ENCODE data around the gene JPH3. TPM values are rescaled to one million over a fixed set of nuclear protein-coding genes. Genes with fewer than 3 reads are reported as not detected.
A peak's percentile ranks its signal among the peaks of the same experiment; 100 is the strongest.
"Not testable (repeated sequence)": the region's sequence is repeated elsewhere in the genome, so short reads cannot be mapped to it uniquely, and the experiment has no call there.

The JPH3 gene
- total and polyA plus RNA-seq, 4 experiments from 2014 or later, result 0.09 TPM; not detected in 3

- POLR2A ChIA-PET (ENCODE audit: partially characterized antibody), result no interaction called here
- Histone ChIP-seq H3K4me3 (ENCODE audit: low read length in 2 of 2) (no peak overlapping the region), H3K9me3 (ENCODE audit: control insufficient read depth in 1 of 2, low read length in 2 of 2) (no peaks in the 10 kb centered on the region), H3K4me1 (ENCODE audit: insufficient read depth, low read length) (no peaks in the 10 kb centered on the region), H3K27me3 (ENCODE audit: insufficient read depth, low read length) (no peaks in the 10 kb centered on the region), H3K36me3 (ENCODE audit: insufficient read depth, low read length) (no peaks in the 10 kb centered on the region), H3K27ac (ENCODE audit: low read depth, low read length) (no peak overlapping the region)
- Mint-ChIP-seq H3K4me1 (no peaks in the 10 kb centered on the region), H3K9me3 (no peaks in the 10 kb centered on the region), H3K4me3 (no peak overlapping the region), H3K27ac (no peak overlapping the region), H3K36me3 (no peaks in the 10 kb centered on the region), H3K27me3 (peaks cover 12 to 22% of the 10 kb centered on the region in 2 donors)
- CTCF ChIA-PET (ENCODE audit: partially characterized antibody), result no interaction called here
- intact Hi-C loops (cut with micrococcal nuclease), result no loop called here
- DNase-seq, result no peak
These were observed 26.1 kb upstream of the JPH3 start for GRCh38 chr16:87576171-87576570.

- H3K9me3 ChIP-seq (ENCODE audit: control insufficient read depth in 1 of 2, low read length in 2 of 2); POLR2A ChIA-PET (ENCODE audit: partially characterized antibody); H3K36me3 Mint-ChIP-seq; H3K4me3 ChIP-seq (ENCODE audit: low read length in 2 of 2); H3K4me1 ChIP-seq (ENCODE audit: insufficient read depth, low read length); H3K9me3 Mint-ChIP-seq; H3K36me3 ChIP-seq (ENCODE audit: insufficient read depth, low read length); H3K4me1 Mint-ChIP-seq; DNase-seq; H3K27ac Mint-ChIP-seq; H3K27ac ChIP-seq (ENCODE audit: low read depth, low read length); intact Hi-C loops (cut with micrococcal nuclease); H3K27me3 ChIP-seq (ENCODE audit: insufficient read depth, low read length): not testable (repeated sequence)
- CTCF ChIA-PET (ENCODE audit: partially characterized antibody), result interaction anchor here (1.3 kb wide), 1 partner anchor 58 kb away, joined by 3 read pairs; no protein-coding TSS in a partner anchor
- Mint-ChIP-seq H3K27me3 (peaks cover 16 to 30% of the 10 kb centered on the region in 2 donors), H3K4me3 (peak overlapping the region in 1 of 8 donors; percentile 42)
These were observed 24.0 kb upstream of the JPH3 start for GRCh38 chr16:87578142-87578930.

- POLR2A ChIA-PET (ENCODE audit: partially characterized antibody), result no interaction called here
These were observed 22.6 kb upstream of the JPH3 start for GRCh38 chr16:87579691-87580090.

GRCh38 chr16:87580855-87581261 is 21.4 kb upstream of the JPH3 start:
- Mint-ChIP-seq H3K36me3 (no peaks in the 10 kb centered on the region), H3K4me1 (no peaks in the 10 kb centered on the region), H3K27me3 (peaks cover 17 to 38% of the 10 kb centered on the region in 2 donors), H3K4me3 (no peak overlapping the region), H3K27ac (no peak overlapping the region), H3K9me3 (no peaks in the 10 kb centered on the region)
- Histone ChIP-seq H3K9me3 (ENCODE audit: control insufficient read depth in 1 of 2, low read length in 2 of 2) (no peaks in the 10 kb centered on the region), H3K36me3 (ENCODE audit: insufficient read depth, low read length) (no peaks in the 10 kb centered on the region), H3K27me3 (ENCODE audit: insufficient read depth, low read length) (no peaks in the 10 kb centered on the region), H3K4me1 (ENCODE audit: insufficient read depth, low read length) (no peaks in the 10 kb centered on the region), H3K4me3 (ENCODE audit: low read length in 2 of 2) (no peak overlapping the region), H3K27ac (ENCODE audit: low read depth, low read length) (no peak overlapping the region)
- ChIA-PET CTCF (ENCODE audit: partially characterized antibody) (no interaction called here), POLR2A (ENCODE audit: partially characterized antibody) (no interaction called here)
- DNase-seq, result no peak
- intact Hi-C loops (cut with micrococcal nuclease), result no loop called here

More at GRCh38 chr16:87579691-87580090, 22.6 kb upstream of the JPH3 start:
- Mint-ChIP-seq H3K4me1 (no peaks in the 10 kb centered on the region), H3K27me3 (peaks cover 17 to 37% of the 10 kb centered on the region in 2 donors), H3K27ac (no peak overlapping the region), H3K4me3 (no peak overlapping the region), H3K9me3 (no peaks in the 10 kb centered on the region), H3K36me3 (no peaks in the 10 kb centered on the region)
- Histone ChIP-seq H3K36me3 (ENCODE audit: insufficient read depth, low read length) (no peaks in the 10 kb centered on the region), H3K27me3 (ENCODE audit: insufficient read depth, low read length) (no peaks in the 10 kb centered on the region), H3K4me3 (ENCODE audit: low read length in 2 of 2) (no peak overlapping the region), H3K4me1 (ENCODE audit: insufficient read depth, low read length) (no peaks in the 10 kb centered on the region), H3K9me3 (ENCODE audit: control insufficient read depth in 1 of 2, low read length in 2 of 2) (no peaks in the 10 kb centered on the region), H3K27ac (ENCODE audit: low read depth, low read length) (no peak overlapping the region)
- intact Hi-C loops (cut with micrococcal nuclease), result no loop called here
- CTCF ChIA-PET (ENCODE audit: partially characterized antibody), result interaction anchor here (1.0 kb wide), 1 partner anchor 57 kb away, joined by 3 read pairs; no protein-coding TSS in a partner anchor
- DNase-seq, result no peak

GRCh38 chr16:87581857-87582215 is 20.5 kb upstream of the JPH3 start:
- Mint-ChIP-seq H3K27ac (no peak overlapping the region), H3K4me3 (no peak overlapping the region), H3K4me1 (no peaks in the 10 kb centered on the region), H3K9me3 (no peaks in the 10 kb centered on the region), H3K36me3 (no peaks in the 10 kb centered on the region), H3K27me3 (peaks cover 19 to 42% of the 10 kb centered on the region in 2 donors)
- Histone ChIP-seq H3K4me3 (ENCODE audit: low read length in 2 of 2) (no peak overlapping the region), H3K27ac (ENCODE audit: low read depth, low read length) (no peak overlapping the region), H3K4me1 (ENCODE audit: insufficient read depth, low read length) (no peaks in the 10 kb centered on the region), H3K36me3 (ENCODE audit: insufficient read depth, low read length) (no peaks in the 10 kb centered on the region), H3K27me3 (ENCODE audit: insufficient read depth, low read length) (no peaks in the 10 kb centered on the region), H3K9me3 (ENCODE audit: control insufficient read depth in 1 of 2, low read length in 2 of 2) (no peaks in the 10 kb centered on the region)
- intact Hi-C loops (cut with micrococcal nuclease), result no loop called here
- ChIA-PET CTCF (ENCODE audit: partially characterized antibody) (no interaction called here), POLR2A (ENCODE audit: partially characterized antibody) (no interaction called here)
- DNase-seq, result no peak

- CTCF ChIA-PET (ENCODE audit: partially characterized antibody), result no interaction called here
These were observed 19.9 kb upstream of the JPH3 start for GRCh38 chr16:87582216-87582965.

DNA sequence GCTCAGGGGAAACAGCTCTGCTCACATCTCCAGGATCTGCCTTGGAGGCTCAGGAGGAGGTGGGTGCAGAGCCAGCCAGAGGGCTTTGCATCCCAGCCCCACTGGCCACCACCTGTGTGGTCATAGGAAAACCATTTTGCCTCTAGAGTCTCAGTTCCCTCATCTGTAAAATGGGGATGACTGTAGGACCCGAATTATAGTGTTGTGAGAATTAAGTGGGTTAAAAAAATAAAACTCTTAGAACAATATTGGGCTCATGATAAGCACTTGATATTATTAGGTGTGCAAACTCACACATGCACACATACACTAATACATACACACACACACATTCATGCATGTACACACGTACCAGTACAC is 19.4 kb upstream of the JPH3 start:
- no peak overlapping the region for H3K27ac ChIP-seq (ENCODE audit: low read depth, low read length)
- H3K9me3 ChIP-seq (ENCODE audit: control insufficient read depth in 1 of 2, low read length in 2 of 2), result no peaks in the 10 kb centered on the region
- H3K4me1 Mint-ChIP-seq, result no peaks in the 10 kb centered on the region
- POLR2A ChIA-PET (ENCODE audit: partially characterized antibody), result no interaction called here
- H3K36me3 ChIP-seq (ENCODE audit: insufficient read depth, low read length), result no peaks in the 10 kb centered on the region
- no peaks in the 10 kb centered on the region for H3K27me3 ChIP-seq (ENCODE audit: insufficient read depth, low read length)
- no peak overlapping the region for H3K27ac Mint-ChIP-seq
- H3K36me3 Mint-ChIP-seq, result no peaks in the 10 kb centered on the region
- no peak overlapping the region for H3K4me3 ChIP-seq (ENCODE audit: low read length in 2 of 2)
- CTCF ChIA-PET (ENCODE audit: partially characterized antibody), result no interaction called here
- no peaks in the 10 kb centered on the region for H3K9me3 Mint-ChIP-seq
- H3K27me3 Mint-ChIP-seq, result peaks cover 19 to 43% of the 10 kb centered on the region in 2 donors
- no peak overlapping the region for H3K4me3 Mint-ChIP-seq
- no peaks in the 10 kb centered on the region for H3K4me1 ChIP-seq (ENCODE audit: insufficient read depth, low read length)
- DNase-seq, result no peak
- intact Hi-C loops (cut with micrococcal nuclease), result no loop called here

More at GRCh38 chr16:87582216-87582965, 19.9 kb upstream of the JPH3 start:
- Histone ChIP-seq H3K9me3 (ENCODE audit: control insufficient read depth in 1 of 2, low read length in 2 of 2) (no peaks in the 10 kb centered on the region), H3K27ac (ENCODE audit: low read depth, low read length) (no peak overlapping the region), H3K4me1 (ENCODE audit: insufficient read depth, low read length) (no peaks in the 10 kb centered on the region), H3K4me3 (ENCODE audit: low read length in 2 of 2) (no peak overlapping the region), H3K27me3 (ENCODE audit: insufficient read depth, low read length) (no peaks in the 10 kb centered on the region), H3K36me3 (ENCODE audit: insufficient read depth, low read length) (no peaks in the 10 kb centered on the region)
- Mint-ChIP-seq H3K36me3 (no peaks in the 10 kb centered on the region), H3K4me3 (no peak overlapping the region), H3K27me3 (peaks cover 19 to 43% of the 10 kb centered on the region in 2 donors), H3K4me1 (no peaks in the 10 kb centered on the region), H3K9me3 (no peaks in the 10 kb centered on the region), H3K27ac (no peak overlapping the region)
- no peak for DNase-seq
- POLR2A ChIA-PET (ENCODE audit: partially characterized antibody), result no interaction called here
- intact Hi-C loops (cut with micrococcal nuclease), result no loop called here
